ENCODE results near the gene GNAI3. TPM values are rescaled to one million over a fixed set of nuclear protein-coding genes. Genes with fewer than 3 reads are reported as not detected.
A peak's percentile ranks its signal among the peaks of the same experiment; 100 is the strongest.

GNAI3 gene
- total RNA-seq, 1 experiment from 2014 or later = 9.9 TPM

DNA sequence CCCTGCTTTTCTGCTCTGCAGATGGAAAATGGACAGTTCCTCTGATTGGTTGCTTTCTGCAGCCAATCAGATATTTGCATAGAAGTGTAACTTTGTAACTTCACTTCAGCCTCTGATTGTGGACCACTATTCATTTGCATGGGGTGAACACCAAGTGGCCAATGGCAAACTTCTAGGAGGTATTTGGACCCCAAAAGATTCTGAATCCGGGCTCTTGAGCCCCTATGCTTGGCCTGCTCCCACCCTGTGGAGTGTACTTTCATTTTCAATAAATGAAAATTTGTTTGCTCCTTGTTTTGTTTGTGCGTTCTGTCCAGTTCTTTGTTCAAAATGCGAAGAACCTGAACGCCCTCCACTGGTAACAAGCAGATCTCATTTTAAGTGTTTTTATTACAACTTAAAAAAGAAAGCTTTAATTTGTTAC, 101.1 kb downstream of the GNAI3 start:
- no peak for DNase-seq
- Histone ChIP-seq H2AFZ (ENCODE audit: low read length) (no peak overlapping the region), H2AK5ac (ENCODE audit: insufficient read length, low read length) (no peak overlapping the region), H3K14ac (ENCODE audit: insufficient read depth, low read length) (no peak overlapping the region), H3K4me2 (ENCODE audit: insufficient read depth, insufficient read length, low read length) (no peak overlapping the region), H4K8ac (replicated peaks; ENCODE audit: insufficient read length, low read depth, low read length) (no peak overlapping the region), H2BK12ac (ENCODE audit: insufficient read length, low read depth, low read length) (no peak overlapping the region), H3K79me2 (ENCODE audit: insufficient read depth, low read length) (no peaks in the 10 kb centered on the region), H3T11ph (ENCODE audit: low read length) (no peak overlapping the region), H2BK120ac (ENCODE audit: low read depth, low read length, poor library complexity, severe bottlenecking) (no peak overlapping the region), H3K9ac (ENCODE audit: extremely low read depth, insufficient read length, low read length) (no peak overlapping the region), H4K91ac (ENCODE audit: insufficient read length, low read depth, low read length) (no peak overlapping the region), H3K56ac (ENCODE audit: insufficient read length, low read depth, low read length) (no peak overlapping the region), H2BK15ac (ENCODE audit: low read depth, low read length) (no peak overlapping the region), H2BK20ac (ENCODE audit: low read depth, low read length, poor library complexity, severe bottlenecking) (no peak overlapping the region), H3K9me3 (ENCODE audit: control insufficient read depth, low read depth, low read length) (no peaks in the 10 kb centered on the region), H3K4me1 (ENCODE audit: insufficient read depth, low read length) (no peaks in the 10 kb centered on the region), H3K4ac (ENCODE audit: low read depth, low read length) (no peak overlapping the region), H2BK5ac (ENCODE audit: insufficient read length, low read length) (no peak overlapping the region), H3K23ac (ENCODE audit: insufficient read length, low read depth, low read length) (no peak overlapping the region), H4K5ac (ENCODE audit: insufficient read length, low read depth, low read length) (no peak overlapping the region), H3K27me3 (ENCODE audit: insufficient read depth, low read length) (no peaks in the 10 kb centered on the region), H3K18ac (ENCODE audit: insufficient read length, low read depth, low read length) (no peak overlapping the region), H4K20me1 (ENCODE audit: control insufficient read depth, insufficient read depth, insufficient read length) (no peaks in the 10 kb centered on the region), H3K79me1 (ENCODE audit: insufficient read depth, low read depth, low read length, poor library complexity, severe bottlenecking) (no peaks in the 10 kb centered on the region), H3K23me2 (ENCODE audit: insufficient read length, low read depth, low read length, poor library complexity, severe bottlenecking) (no peaks in the 10 kb centered on the region), H3K27ac (ENCODE audit: insufficient read length, low read depth, low read length) (no peak overlapping the region)
- no peaks in the 10 kb centered on the region; a peak in 2 of 7 replicates for H3K36me3 Mint-ChIP-seq (ENCODE audit: insufficient read depth in 1 of 3, low read depth in 3 of 3)
- peaks cover 36% of the 10 kb centered on the region for H3K27me3 Mint-ChIP-seq (ENCODE audit: low read depth)
- 0 out of 4 replicates have a peak, but pooled peaks cover 0 to 2% of the 10 kb centered on the region in 2 experiments for H3K4me1 Mint-ChIP-seq
- TF ChIP-seq, protein P1, sequence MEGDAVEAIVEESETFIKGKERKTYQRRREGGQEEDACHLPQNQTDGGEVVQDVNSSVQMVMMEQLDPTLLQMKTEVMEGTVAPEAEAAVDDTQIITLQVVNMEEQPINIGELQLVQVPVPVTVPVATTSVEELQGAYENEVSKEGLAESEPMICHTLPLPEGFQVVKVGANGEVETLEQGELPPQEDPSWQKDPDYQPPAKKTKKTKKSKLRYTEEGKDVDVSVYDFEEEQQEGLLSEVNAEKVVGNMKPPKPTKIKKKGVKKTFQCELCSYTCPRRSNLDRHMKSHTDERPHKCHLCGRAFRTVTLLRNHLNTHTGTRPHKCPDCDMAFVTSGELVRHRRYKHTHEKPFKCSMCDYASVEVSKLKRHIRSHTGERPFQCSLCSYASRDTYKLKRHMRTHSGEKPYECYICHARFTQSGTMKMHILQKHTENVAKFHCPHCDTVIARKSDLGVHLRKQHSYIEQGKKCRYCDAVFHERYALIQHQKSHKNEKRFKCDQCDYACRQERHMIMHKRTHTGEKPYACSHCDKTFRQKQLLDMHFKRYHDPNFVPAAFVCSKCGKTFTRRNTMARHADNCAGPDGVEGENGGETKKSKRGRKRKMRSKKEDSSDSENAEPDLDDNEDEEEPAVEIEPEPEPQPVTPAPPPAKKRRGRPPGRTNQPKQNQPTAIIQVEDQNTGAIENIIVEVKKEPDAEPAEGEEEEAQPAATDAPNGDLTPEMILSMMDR (conservative IDR thresholded peaks at IDR 0.05) = 0 out of 3 replicates have a peak, but pooled peaks have one; percentile 21
- WGBS (ENCODE audit: extremely low coverage, insufficient read length, low lambda C conversion rate) = no CpG with 5 or more reads among the region's 4 CpGs
- H3K9me3 Mint-ChIP-seq = peaks cover 5 to 13% of the 10 kb centered on the region in 2 experiments
- H3K4me3 Mint-ChIP-seq = no peak overlapping the region
- no peak overlapping the region for H3K27ac Mint-ChIP-seq

All from H9 (cell line).